Stimulated activated CD8-positive, alpha-beta memory T cell treated with anti-CD3 and anti-CD28 coated beads, Interleukin-12 subunit alpha, Interleukin-12 subunit beta, amount 100 ng/mL, for 24 hours (primary cell): ENCODE data around the gene TULP4.

Experiments used
- DNase-seq: peaks from one replicate; pipeline ENCODE4 v3.0.0-alpha.2; 2020; ENCODE audit errors: extremely low read depth

Gene TULP4

GRCh38 chr6:158558415-158559306, 246.4 kb downstream of the TULP4 start:
- DNase-seq = no peak

DNA sequence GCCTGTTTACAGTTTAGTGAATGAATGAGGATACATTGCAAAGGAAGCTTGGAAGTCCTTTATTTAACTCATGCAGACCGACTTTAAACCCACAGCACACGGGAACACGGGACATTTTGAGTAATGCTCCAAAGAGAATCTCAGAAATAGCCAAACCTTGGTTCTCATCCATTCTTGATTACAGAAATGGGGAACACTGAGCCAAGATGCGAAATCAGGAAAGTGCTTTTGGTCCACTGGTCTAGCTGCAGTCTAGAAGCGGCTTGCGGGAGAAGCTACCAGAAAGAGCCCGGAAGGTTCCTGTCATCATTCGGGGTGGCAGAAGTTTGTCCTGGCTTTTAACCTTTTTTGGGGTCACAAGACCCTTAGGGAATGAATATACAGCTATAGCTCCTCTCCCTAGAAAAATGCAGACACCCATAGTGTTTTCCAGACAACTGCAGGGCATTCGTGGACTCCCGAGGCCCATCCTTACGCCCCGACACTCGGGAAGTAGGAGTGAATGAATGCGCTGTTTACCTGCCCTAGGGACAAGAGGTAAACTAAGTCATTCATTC, 247.2 kb downstream of the TULP4 start:
- DNase-seq = no peak

DNA sequence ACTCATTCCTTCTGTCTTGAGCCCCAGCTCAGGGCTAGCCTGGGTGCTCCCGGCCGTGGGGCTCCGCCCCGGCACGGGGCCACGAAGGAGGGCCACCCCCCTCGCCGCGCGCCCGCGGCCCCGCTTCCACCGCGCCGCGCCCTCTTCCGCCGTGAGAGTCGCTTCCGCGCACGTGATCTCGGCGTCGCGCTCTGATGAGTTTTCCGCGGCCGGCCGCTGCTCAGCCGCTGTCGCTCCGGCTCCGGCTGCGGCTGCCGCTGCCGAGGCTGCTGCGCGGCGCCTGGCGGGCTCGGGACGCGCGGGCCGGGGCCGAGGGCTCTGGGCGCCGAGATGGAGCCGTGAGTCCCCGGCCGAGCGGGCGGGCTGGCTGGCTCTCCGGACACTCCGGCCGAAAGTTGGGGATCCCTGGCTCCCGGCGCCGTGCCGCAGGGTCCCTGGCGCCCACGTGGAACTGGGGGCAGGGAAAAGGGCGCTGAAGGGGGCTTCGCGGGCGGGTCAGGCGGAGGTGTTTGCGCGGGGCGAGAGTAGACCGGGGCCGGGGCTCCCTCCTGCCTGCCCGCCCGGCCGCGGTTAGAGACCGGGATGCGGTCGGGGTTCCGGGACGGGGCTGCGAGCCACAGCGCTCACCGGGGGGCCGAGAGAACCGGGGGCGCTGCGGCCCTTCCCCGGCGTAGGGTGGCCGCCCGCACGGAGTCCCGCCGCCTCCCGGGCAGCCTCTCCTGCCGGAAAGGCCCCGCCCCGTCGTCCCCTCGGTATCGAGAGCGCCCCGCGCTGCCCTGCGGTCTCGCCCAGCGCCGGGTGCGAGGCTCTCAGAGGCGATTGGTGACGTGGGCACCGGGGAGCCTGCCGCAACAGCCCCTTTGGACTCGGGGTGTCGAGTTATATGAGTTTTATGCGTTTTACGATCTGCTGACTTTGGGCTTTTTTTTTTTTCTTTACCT, 247.9 kb downstream of the TULP4 start, which contains the start of gene TMEM181:
Gene TMEM181, plus strand, starts transcription at position 197 of the 941 bp plus-strand sequence. Its CDS starts 134 bp downstream, at position 331.
- peak; percentile 70 for DNase-seq

GRCh38 chr6:158560836-158561320, 248.6 kb downstream of the TULP4 start:
- no peak for DNase-seq
